Esophagus squamous epithelium (tissue), 4 donors: ENCODE data around the gene TVP23A.

ENCODE experiments used
- POLR2A ChIP-seq, 4 donors: fragments of 450-650 bp; IDR thresholded peaks; one replicate each; pipeline ENCODE4 v1.6.1; 2017; ENCODE audit warnings: antibody characterized with exemption in 4 of 4, mild to moderate bottlenecking in 4 of 4, moderate library complexity in 3 of 4
- TF ChIP-seq, protein P1 (sequence below), 6 experiments: fragments of 450-650 bp in 4 of 6; fragments of 200-600 bp in 2 of 6; sonication (generic) in 2 of 6; IDR thresholded peaks; one replicate each; pipeline ENCODE4 v1.5.1; 2016 to 2019; ENCODE audit warnings: antibody characterized with exemption in 6 of 6, mild to moderate bottlenecking in 4 of 6, moderate library complexity in 4 of 6

DNA sequence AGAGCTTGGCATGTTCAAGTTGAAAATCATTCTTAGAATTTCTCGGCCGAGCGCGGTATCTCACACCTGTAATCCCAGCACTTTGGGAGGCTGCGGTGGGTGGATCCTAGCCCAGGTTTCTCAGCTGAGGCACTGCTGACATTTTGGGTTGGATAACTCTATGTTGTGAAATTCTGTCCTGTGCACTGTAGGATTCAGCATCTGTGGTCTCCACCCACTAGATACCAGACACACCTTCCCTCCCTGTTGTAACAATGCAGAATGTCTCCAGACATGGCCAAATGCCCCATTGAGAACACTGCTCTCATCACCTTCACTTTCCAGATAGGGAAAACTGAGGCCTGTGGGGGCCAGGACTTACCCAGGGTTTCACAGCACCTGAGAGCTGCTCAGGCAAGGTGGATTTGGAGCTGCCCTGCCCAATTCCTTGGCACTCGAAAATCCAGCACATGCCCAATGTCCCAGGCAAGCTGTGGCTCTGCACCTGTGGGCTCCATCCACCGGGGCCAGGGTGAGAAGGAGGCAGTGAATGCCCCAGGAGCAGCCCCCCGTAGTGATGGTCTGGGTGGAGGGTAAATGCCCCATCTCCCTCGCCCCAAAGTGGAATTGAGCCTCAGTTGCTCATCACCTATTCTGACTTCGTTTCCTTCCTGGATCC is 20.2 kb upstream of the TVP23A start:
- TF ChIP-seq, protein P1, sequence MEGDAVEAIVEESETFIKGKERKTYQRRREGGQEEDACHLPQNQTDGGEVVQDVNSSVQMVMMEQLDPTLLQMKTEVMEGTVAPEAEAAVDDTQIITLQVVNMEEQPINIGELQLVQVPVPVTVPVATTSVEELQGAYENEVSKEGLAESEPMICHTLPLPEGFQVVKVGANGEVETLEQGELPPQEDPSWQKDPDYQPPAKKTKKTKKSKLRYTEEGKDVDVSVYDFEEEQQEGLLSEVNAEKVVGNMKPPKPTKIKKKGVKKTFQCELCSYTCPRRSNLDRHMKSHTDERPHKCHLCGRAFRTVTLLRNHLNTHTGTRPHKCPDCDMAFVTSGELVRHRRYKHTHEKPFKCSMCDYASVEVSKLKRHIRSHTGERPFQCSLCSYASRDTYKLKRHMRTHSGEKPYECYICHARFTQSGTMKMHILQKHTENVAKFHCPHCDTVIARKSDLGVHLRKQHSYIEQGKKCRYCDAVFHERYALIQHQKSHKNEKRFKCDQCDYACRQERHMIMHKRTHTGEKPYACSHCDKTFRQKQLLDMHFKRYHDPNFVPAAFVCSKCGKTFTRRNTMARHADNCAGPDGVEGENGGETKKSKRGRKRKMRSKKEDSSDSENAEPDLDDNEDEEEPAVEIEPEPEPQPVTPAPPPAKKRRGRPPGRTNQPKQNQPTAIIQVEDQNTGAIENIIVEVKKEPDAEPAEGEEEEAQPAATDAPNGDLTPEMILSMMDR (IDR thresholded peaks at IDR 0.05) = no peak
- no peak for TF ChIP-seq POLR2A (IDR thresholded peaks at IDR 0.05)
